Prostate gland (tissue), 2 donors: ENCODE data around the gene ADGRG3. TPM values are rescaled to one million over a fixed set of nuclear protein-coding genes. Genes with fewer than 3 reads are reported as not detected.

ENCODE experiments used
- DNase-seq: peaks from one replicate; pipeline ENCODE4 v3.0.0-alpha.2; 2019; ENCODE audit warnings: low spot score
- H3K27ac ChIP-seq, 2 donors: fragments of 200-600 bp; sonication (generic); 2 replicates each; pipeline ENCODE4 v1.5.1; 2017 to 2019
- H3K27me3 ChIP-seq: fragments of 200-600 bp; sonication (generic); replicated peaks from 2 replicates; pipeline ENCODE4 v1.5.1; 2019; ENCODE audit not compliant: insufficient read depth
- H3K36me3 ChIP-seq, 2 donors: fragments of 200-600 bp; sonication (generic); 1 replicate in 1 of 2; 2 replicates in 1 of 2; pipeline versions ENCODE4 v1.5.1 to v1.8.1; 2017 to 2019
- H3K4me1 ChIP-seq: fragments of 200-600 bp; sonication (generic); replicated peaks from 2 replicates; pipeline ENCODE4 v1.5.1; 2019
- H3K4me3 ChIP-seq, 2 donors: fragments of 200-600 bp; sonication (generic); 2 replicates each; pipeline ENCODE4 v1.5.1; 2017 to 2019
- H3K9me3 ChIP-seq: fragments of 200-600 bp; sonication (generic); 2 replicates; pipeline ENCODE4 v1.5.1; 2017
- POLR2A ChIP-seq: fragments of 450-650 bp; IDR thresholded peaks from one replicate; pipeline ENCODE4 v1.6.1; 2016; ENCODE audit warnings: antibody characterized with exemption, mild to moderate bottlenecking
- POLR2AphosphoS5 ChIP-seq: sonication (generic); formaldehyde crosslinking; IDR thresholded peaks from one replicate; pipeline ENCODE4 v1.6.1; 2017; ENCODE audit warnings: antibody characterized with exemption
- WGBS: methylation state at CpG from one replicate; pipeline ENCODE4 v1.1.5; 2018; 5-methylcytosine and 5-hydroxymethylcytosine counted together
- intact Hi-C: fragments of 100-400 bp; cut with DNase I; formaldehyde crosslinking; loops from one replicate; pipeline ENCODE4 v1.14.2; 2022
- total RNA-seq, 2 donors: library from RNA; depleted of rRNA; stranded (reverse); fragments of >200 nt; gene quantifications; one replicate each; pipeline ENCODE4 v1.1.0, GENCODE V29; 2016
- TF ChIP-seq, protein P1 (sequence below), 4 experiments: fragments of 200-600 bp in 2 of 4; fragments of 450-650 bp in 2 of 4; sonication (generic) in 2 of 4; IDR thresholded peaks; 1 replicate in 3 of 4; 2 replicates in 1 of 4; pipeline ENCODE4 v1.5.1; 2016 to 2019; ENCODE audit warnings: antibody characterized with exemption in 4 of 4, mild to moderate bottlenecking in 2 of 4, moderate library complexity in 2 of 4

The ADGRG3 gene
- total RNA-seq, 2 donors from 2014 or later: not detected

DNA sequence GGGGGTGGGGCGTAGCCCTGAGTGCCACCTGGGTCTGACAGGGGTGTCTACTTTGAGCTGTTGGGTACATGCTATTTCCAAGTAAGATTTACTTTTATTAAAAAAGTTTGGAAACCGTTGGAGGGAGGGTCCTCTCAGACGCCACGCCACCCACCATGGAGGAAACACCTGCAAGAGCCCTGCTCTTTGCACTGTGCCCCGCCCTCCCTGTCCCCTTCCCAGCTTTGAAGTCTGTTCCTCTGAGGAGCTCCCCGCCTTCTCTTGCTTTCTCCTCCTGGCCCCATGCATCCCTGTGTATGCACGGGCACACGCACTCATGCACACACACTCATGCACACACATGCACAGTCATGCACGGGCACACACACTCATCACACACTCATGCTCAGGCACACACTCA, 24.2 kb upstream of the ADGRG3 start:
- TF ChIP-seq, protein P1, sequence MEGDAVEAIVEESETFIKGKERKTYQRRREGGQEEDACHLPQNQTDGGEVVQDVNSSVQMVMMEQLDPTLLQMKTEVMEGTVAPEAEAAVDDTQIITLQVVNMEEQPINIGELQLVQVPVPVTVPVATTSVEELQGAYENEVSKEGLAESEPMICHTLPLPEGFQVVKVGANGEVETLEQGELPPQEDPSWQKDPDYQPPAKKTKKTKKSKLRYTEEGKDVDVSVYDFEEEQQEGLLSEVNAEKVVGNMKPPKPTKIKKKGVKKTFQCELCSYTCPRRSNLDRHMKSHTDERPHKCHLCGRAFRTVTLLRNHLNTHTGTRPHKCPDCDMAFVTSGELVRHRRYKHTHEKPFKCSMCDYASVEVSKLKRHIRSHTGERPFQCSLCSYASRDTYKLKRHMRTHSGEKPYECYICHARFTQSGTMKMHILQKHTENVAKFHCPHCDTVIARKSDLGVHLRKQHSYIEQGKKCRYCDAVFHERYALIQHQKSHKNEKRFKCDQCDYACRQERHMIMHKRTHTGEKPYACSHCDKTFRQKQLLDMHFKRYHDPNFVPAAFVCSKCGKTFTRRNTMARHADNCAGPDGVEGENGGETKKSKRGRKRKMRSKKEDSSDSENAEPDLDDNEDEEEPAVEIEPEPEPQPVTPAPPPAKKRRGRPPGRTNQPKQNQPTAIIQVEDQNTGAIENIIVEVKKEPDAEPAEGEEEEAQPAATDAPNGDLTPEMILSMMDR (IDR thresholded peaks at IDR 0.05): no peak
- TF ChIP-seq POLR2AphosphoS5 (no peak), POLR2A (no peak)
- H3K4me3 ChIP-seq: no peak overlapping the region
- intact Hi-C loops: no loop called here
- no peak overlapping the region for H3K27ac ChIP-seq
- no peaks in the 10 kb centered on the region for H3K27me3 ChIP-seq
- H3K4me1 ChIP-seq: no peaks in the 10 kb centered on the region
- no peak for DNase-seq
- H3K9me3 ChIP-seq: no peaks in the 10 kb centered on the region
- H3K36me3 ChIP-seq: no peaks in the 10 kb centered on the region
- WGBS: 62% methylated on average over 9 of the region's 9 CpGs

DNA sequence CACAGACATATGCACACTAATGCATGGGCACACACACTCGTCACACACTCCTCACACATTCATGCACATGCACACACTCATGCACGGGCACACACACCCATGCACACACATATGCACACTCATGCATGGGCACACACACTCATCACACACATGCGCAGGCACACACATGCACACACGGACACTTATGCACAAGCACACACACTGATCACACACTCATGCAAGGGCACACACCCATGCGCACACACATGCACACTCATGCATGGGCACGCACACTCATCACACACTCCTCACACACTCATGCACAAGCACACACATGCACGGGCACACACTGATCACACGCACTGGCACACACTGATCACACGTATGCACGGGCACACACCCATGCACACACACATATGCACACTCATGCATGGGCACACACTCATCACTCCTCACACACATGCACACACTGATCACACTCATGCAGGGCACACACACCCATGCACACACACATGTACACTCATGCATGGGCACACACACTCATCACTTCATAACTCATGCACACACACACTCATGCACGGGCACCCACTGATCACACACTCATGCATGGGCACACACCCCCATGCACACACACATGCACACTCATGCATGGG, 23.6 kb upstream of the ADGRG3 start:
- Histone ChIP-seq H3K4me3 (no peak overlapping the region), H3K4me1 (no peaks in the 10 kb centered on the region), H3K9me3 (no peaks in the 10 kb centered on the region), H3K36me3 (no peaks in the 10 kb centered on the region), H3K27ac (no peak overlapping the region), H3K27me3 (no peaks in the 10 kb centered on the region)
- DNase-seq: no peak
- 86% methylated on average over 11 of the region's 11 CpGs for WGBS
- no peak for TF ChIP-seq POLR2AphosphoS5
- no peak for TF ChIP-seq POLR2A
- TF ChIP-seq, protein P1 (IDR thresholded peaks at IDR 0.05): no peak
- intact Hi-C loops: loop anchor here (5.0 kb wide), 2 partner anchors 52 to 138 kb away; no protein-coding TSS in a partner anchor

DNA sequence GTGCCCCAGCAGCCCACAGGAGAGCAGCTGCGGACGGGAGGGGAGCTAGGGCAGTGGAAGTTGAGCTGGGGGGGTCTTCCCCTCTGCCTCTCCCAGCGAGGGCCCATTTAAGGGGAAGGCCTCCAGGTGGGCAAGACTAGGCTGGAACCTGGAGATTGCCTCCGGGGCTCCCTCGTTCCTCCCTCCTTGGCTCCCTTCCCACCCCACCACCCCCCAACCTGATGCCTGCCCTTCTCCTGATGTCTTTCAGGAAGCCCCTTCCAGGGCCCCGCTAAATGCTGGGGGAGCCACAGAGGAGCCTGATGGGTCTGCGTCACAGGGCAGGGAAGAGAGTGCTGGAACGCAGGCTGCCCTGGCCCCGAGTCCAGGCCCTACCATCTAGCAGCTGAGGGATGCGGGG, 22.9 kb upstream of the ADGRG3 start:
- DNase-seq: no peak
- Histone ChIP-seq H3K27me3 (no peaks in the 10 kb centered on the region), H3K4me3 (no peak overlapping the region), H3K36me3 (no peaks in the 10 kb centered on the region), H3K4me1 (no peaks in the 10 kb centered on the region), H3K9me3 (no peaks in the 10 kb centered on the region), H3K27ac (peak overlapping the region; percentile 20 to 39)
- 46% methylated on average over 10 of the region's 10 CpGs for WGBS
- TF ChIP-seq, protein P1 (IDR thresholded peaks at IDR 0.05): no peak
- TF ChIP-seq POLR2AphosphoS5 (no peak), POLR2A (no peak)
- intact Hi-C loops: loop anchor here (5.0 kb wide), 2 partner anchors 53 to 137 kb away; no protein-coding TSS in a partner anchor

DNA sequence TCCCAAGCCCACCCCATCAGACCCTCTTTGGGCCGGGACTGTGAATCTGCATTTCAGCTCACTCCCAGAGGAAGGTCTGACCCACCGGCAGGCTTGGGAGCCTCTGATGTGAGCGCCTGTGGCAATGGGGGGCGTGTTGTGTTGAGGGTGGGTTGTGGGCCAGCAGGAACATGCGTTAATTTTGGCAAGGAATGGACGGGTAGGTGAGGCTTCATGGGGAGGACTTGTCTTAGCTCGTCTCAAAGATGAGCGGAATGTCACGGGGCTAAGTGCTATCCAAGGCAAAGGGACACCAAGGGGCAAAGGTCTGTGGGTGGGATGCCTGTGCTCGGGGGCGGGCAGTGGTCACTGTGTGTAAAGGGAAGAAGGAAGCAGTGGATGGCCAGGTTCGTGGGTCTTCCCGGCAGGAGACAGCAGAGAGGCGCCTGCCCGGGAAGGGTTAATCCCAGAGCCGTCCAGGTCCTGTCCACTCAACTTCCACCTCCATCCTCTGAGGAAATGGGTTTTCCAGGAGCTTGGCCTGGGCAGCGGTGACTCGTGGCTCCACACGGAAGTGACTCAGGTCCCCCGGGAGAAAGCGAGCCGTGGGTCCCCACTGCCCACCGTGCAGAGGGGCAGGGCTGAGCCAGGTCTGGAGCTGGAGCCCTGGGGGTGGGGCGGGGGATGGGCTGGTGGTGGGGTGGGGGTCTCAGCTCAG, 22.3 kb upstream of the ADGRG3 start:
- no peak for TF ChIP-seq POLR2AphosphoS5
- TF ChIP-seq POLR2A: no peak
- TF ChIP-seq, protein P1 (IDR thresholded peaks at IDR 0.05): no peak
- Histone ChIP-seq H3K4me1 (no peaks in the 10 kb centered on the region), H3K9me3 (no peaks in the 10 kb centered on the region), H3K4me3 (no peak overlapping the region), H3K27ac (peak overlapping the region; percentile 20 to 39), H3K36me3 (no peaks in the 10 kb centered on the region), H3K27me3 (no peaks in the 10 kb centered on the region)
- no peak for DNase-seq
- intact Hi-C loops: loop anchor here (5.0 kb wide), 2 partner anchors 54 to 136 kb away; no protein-coding TSS in a partner anchor
- 33% methylated on average over 23 of the region's 24 CpGs for WGBS
